GM12874 (cell line): ENCODE measurements around the gene PHGDH.

Source experiments
- TF ChIP-seq, protein P1 (sequence below): IDR thresholded peaks from 2 replicates; pipeline ENCODE4 v1.5.1; 2011; ENCODE audit warnings: low read depth, mild to moderate bottlenecking, control low read depth, low read length, moderate library complexity; ENCODE audit not compliant: insufficient read depth

Gene PHGDH

DNA sequence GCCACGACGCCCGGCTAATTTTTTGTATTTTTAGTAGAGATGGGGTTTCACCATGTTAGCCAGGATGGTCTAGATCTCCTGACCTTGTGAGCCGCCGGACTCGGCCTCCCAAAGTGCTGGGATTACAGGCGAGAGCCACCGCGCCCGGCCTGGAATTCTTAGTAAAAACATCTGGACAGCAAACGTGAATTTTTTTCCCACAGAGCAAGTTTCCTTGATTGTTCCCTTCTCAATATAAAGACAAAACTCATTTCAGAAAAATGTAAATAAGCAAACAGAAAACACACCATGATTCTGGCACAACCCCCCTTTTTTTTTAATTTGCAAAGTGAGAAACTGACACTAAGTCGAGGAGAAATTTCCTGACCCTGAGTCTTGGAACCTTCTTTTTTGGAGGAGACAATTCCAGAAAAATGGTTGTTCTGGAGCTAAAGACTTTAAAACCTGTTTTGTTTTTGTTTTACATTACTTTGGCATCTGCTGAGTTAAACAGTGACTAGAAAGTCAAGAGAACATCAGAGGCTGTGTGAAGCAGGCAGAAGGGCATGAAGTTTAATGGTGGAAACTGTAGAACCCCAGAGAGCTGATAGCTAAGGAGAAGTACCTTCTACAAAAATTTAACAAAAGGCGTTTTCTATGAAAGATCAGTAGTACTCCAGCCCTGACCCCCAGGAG lies 67.3 kb downstream of the PHGDH start:
- TF ChIP-seq, protein P1, sequence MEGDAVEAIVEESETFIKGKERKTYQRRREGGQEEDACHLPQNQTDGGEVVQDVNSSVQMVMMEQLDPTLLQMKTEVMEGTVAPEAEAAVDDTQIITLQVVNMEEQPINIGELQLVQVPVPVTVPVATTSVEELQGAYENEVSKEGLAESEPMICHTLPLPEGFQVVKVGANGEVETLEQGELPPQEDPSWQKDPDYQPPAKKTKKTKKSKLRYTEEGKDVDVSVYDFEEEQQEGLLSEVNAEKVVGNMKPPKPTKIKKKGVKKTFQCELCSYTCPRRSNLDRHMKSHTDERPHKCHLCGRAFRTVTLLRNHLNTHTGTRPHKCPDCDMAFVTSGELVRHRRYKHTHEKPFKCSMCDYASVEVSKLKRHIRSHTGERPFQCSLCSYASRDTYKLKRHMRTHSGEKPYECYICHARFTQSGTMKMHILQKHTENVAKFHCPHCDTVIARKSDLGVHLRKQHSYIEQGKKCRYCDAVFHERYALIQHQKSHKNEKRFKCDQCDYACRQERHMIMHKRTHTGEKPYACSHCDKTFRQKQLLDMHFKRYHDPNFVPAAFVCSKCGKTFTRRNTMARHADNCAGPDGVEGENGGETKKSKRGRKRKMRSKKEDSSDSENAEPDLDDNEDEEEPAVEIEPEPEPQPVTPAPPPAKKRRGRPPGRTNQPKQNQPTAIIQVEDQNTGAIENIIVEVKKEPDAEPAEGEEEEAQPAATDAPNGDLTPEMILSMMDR = no peak

DNA sequence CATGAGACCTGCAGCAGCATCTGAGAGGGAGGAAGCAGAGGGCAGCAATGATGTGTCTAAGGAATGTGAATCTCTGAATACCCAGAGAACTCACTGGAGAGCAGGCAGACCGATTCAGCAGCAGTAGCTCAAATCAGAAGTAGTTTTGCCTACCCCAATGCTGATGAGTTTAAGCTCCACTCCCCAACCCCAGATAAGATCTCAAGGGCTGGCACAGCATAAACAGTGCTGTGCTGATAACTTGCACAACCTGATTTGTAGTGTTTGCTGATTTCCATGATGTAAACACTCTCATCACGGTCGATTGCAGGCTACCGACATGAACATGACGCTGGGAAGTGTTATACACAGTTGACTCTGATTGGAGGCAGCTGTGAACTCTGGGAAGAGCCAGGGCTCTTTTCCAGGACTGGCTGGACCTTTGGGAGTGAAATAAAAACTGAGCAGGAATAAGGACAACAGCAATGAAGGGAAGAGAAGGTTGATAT lies 68.2 kb downstream of the PHGDH start:
- TF ChIP-seq, protein P1 = no peak

DNA sequence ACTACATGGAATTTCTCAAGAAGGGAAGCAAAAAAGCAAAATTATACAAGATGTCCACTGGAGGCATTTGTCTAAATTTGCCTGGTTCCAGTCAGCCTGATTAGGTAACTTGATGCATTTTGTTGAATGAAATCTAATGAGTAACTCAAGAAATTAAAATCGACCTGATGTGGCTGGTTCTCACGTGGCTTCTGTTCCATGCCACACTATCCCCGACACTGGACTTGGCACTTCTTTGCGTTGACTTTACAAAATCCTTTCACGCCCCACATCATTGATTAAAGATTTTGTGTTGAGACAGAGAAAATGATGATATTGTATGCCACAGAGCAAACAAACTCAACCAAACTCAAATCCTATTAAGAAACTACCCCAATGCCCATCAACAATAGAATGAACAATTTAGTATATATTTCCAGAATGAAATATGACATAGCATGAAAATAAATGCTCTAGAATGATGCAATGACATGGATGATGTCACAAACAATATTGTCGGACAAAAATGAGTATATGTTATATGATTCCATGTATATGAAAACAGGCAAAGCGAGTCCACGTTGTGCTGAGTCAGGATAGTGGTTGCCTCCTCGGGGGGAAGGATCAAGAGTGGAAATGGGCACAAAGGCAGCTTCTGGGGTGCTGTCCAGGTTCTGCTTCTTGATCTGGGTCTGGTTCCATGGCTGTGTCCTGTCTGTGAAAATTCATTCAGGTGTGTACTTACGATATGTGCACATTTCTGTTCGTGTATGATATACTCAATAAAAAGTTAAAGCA lies 69.9 kb downstream of the PHGDH start:
- TF ChIP-seq, protein P1 = no peak

DNA sequence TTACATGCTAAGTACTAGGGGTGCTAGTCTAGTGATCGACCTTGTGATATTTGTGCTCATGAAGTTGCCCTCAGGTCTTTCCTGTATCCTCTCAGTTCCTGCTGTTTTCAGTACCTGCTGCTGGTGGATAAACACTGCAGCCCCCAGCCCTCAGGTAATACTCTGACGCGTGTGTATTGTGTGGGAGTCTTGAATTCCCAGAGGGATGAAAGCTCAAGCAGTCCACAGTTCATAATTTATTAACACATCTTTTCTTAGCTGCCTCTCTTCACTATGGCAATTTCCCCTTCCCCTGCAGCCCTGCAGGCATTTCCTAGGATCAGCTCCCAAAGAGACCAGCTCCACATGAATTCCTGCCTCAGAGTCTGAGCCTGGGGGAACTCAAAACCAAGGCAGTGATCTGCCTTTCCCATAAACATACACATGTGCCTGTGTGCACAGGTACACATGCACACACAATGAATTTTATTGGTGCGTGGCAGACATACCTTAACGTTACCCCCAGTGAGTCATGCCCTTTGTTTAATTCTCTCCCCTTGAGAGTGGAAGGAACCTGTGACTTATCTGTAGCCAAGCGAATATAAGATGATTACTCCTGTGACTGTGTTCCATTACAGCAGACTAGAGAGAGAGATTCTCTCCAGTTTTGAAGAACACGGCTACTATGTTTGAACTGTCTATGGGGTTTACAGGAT lies 71.0 kb downstream of the PHGDH start:
- TF ChIP-seq, protein P1 = no peak

DNA sequence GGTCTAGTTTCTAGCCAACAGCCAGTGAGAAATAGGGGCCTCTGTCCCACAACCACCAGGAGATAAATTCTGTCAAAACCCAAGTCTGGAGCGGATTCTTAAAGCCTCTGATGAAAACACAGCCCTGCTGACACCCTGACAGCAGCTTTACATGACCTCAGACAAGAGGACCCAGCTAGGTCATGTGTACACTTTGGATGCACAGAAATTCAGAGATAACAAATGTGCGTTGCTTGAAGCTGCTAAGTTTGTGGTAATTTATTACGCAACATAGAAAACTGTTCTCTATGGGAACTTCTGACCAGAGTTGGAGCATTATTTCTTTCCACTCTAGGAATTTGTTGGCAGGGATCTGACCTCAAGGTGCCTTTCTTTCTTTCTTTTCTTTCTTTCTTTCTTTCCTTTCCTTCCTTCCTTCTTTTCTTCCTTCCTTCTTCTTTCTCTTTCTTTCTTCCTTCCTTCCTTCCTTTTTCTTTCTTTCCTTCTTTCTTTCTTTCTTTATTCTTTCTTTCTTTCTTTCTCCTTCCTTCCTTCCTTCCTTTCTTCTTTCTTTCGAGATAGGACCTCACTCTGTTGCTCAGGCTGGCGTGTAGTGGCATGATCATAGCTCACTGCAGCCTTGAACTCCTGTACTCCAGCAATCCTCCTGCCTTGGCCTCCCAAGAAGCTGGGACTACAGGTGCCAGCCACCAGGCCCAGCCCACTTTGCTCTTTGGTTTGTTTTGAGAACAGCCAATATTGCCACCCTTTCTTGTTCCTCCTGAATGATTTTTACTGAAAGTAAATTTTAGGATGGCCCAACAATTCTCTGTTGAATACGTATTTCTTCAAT lies 71.8 kb downstream of the PHGDH start:
- TF ChIP-seq, protein P1 = no peak

DNA sequence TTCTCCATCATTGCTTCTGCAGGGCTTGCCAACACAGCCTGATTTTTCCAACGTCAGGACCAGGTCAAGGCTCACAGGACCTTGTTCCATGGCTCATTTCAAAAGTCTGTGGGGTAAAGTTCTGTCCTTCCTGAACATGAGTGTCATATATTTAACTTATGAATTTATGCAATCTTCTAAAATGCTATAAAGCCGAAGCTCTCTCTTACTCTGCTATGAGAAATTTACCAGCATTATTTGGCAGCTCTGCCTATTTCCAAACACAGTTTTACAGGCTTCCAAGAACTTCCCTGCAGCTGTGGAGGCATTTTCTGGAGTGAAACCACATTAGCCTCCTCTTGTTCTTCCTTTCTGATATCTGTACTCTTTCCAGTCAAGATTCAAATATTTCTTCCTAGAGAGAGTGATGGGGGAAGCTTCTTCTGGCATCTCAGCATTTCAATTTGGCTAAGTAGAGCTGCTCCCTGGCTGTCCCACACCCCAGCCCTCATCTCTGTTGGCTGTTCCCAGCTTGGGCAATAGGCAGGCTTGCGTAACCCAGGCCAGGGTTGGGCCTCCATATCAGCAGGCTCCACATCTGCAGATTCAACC lies 72.6 kb downstream of the PHGDH start:
- TF ChIP-seq, protein P1 = no peak

DNA sequence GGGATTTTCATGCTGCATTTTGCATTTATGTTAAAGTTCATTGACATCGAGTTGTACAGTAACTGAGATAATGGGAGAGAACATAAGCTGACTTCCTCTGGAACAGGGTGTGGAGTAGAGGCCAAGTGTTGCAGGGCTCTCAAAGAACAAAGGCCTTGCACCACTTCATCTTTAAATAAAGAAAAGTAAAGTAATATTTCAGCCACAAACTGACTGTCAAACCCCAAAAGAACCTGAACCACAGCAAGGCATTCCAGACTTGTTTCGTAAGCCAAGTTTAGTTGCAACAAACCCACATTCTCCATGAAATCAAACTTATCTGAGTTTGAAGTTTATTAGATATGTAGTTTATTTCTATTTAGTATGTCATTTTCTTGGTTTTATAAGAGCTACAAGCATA lies 76.0 kb downstream of the PHGDH start:
- TF ChIP-seq, protein P1 = no peak
